Measurements from ENCODE around the gene IYD.
A peak's percentile ranks its signal among the peaks of the same experiment; 100 is the strongest.

Gene IYD, protein sequence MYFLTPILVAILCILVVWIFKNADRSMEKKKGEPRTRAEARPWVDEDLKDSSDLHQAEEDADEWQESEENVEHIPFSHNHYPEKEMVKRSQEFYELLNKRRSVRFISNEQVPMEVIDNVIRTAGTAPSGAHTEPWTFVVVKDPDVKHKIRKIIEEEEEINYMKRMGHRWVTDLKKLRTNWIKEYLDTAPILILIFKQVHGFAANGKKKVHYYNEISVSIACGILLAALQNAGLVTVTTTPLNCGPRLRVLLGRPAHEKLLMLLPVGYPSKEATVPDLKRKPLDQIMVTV

GRCh38 chr6:150368762-150369161, at the start of gene IYD:
Gene IYD (plus strand): TSS chr6:150369012. CDS start chr6:150369032, 20 bp downstream.
- no peak for DNase-seq

- DNase-seq = no peak
Observed at GRCh38 chr6:150319924-150320323, 48.9 kb upstream of the IYD start.

- DNase-seq = no peak
Observed at GRCh38 chr6:150320442-150320841, 48.4 kb upstream of the IYD start.

- DNase-seq = no peak
Observed at GRCh38 chr6:150322466-150322871, 46.3 kb upstream of the IYD start.

GRCh38 chr6:150323205-150323604, 45.6 kb upstream of the IYD start:
- no peak for DNase-seq

DNA sequence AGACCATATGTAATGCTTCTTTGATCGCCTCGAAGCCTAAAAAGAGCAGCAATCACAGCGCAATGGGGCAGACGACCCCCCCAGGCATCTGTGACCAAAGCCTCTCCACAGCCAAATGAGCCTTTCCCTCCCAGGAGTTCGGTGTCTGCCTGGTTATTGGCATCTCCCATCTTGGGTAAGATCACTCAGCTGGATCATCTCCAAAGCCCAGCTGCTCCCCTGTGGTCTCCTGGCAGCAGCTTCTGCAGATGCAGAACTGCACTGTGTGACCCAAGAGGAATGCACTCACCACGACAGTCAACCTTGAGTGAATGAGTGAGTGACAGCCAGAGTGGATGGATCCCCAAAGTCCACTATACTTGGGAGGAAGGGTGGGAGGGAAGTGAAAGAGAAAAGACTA, 44.8 kb upstream of the IYD start:
- peak; percentile 22 for DNase-seq

- no peak for DNase-seq
Observed at GRCh38 chr6:150325066-150325772, 43.6 kb upstream of the IYD start.

DNA sequence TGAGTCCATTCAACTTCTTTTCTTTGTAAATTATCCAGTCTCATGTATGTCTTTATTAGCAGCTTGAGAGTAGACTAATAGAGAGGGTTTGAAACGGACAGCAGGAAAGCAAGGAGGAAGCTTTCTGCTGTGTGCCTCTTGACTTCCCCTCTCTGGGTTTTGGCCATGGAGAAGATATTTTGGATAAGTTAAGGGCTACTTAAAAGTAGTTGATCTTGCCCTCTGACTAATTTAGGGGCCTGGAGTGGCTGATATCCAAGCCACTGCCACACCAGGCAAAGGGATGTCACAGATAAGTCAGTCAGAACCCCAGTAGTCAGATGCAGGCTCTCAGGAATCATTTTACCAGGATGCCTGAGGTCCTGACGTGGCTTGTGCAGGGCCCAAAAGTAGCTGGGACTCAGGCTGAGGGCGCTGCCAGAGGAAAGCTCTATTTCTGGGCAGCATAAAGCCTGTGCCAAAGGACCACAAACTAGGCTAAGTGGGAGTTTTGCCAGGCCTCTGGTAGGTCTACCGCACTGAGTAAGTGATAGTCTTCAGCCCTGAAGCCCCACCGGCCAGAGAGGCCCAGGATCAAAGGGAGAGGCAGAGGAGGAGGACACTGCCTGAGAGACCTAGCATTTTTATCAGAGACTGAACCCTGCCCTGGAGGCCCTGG, 41.6 kb upstream of the IYD start:
- no peak for DNase-seq

GRCh38 chr6:150328744-150329405, 39.9 kb upstream of the IYD start:
- DNase-seq = peak; percentile 31

DNA sequence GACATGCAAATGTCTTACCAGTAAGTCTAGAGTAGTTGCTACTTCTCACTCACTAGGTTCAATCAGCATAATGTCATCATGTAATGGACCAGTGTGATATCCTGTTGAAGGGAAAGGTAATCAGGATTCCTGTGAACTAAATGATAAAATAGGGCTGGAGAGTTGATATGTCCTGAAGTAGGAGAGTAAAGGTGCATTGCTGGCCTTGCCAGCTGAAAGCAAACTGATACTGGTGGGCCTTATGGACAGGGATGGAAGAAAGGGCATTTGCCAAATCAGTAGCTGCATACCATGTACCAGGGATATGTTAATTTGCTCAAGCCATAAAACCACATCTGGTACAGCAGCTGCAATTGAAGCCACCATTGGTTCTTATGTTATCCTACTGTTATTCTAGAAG, 37.5 kb upstream of the IYD start:
- no peak for DNase-seq

DNA sequence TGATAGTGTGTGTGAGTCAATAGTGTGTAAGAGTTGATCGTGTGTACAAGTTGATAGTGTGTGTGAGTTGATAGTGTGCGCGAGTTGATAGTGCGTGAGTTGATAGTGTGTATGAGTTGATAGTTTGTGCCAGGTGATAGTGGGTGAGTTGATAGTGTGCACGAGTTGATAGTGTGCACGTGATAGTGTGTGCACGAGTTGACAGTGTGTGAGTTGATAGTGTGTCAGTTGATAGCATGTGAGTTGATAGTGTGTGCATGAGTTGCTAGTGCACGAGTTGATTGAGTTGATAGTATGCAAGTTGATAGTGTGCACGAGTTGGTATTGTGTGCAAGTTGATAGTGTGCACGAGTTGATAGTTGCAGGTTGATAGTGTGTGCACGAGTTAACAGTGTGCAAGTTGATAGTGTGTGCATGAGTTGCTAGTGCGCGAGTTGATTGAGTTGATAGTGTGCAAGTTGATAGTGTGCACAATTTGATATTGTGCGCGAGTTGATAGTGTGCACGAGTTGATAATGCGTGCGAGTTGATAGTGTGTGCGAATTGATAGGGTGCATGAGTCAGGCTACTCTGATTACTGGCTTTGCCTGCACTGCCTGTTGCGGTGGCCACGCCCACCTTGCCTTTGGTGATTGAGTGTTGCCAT, 35.8 kb upstream of the IYD start:
- DNase-seq = no peak

GRCh38 chr6:150333585-150333941, 35.2 kb upstream of the IYD start:
- DNase-seq = no peak

- peak; percentile 84 for DNase-seq
Observed at GRCh38 chr6:150334790-150335783, 33.7 kb upstream of the IYD start.

GRCh38 chr6:150336299-150336698, 32.5 kb upstream of the IYD start:
- peak; percentile 33 for DNase-seq

DNA sequence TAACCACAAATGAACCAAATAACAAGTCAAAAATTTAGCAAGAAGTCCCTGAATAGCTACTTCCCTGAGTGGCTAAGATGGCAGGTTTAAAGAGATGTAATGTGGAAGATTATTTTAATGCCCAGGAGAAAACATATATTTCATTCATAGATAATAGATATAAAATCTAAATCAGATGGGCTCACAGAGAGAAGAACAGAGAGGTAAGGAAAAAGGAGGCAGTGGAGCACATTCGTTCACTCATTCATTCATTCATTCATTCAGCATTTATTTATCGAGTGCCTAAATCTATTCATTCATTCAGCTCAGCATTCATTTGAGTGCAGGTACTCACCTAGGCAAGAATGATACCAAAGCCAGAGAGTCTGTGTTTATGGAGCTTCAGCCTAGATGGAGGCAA, 32.1 kb upstream of the IYD start:
- no peak for DNase-seq

- DNase-seq = no peak
Observed at GRCh38 chr6:150342126-150342525, 26.7 kb upstream of the IYD start.

GRCh38 chr6:150343434-150343833, 25.4 kb upstream of the IYD start:
- DNase-seq = no peak

GRCh38 chr6:150345781-150346180, 23.0 kb upstream of the IYD start:
- DNase-seq = no peak

GRCh38 chr6:150346346-150346745, 22.5 kb upstream of the IYD start:
- peak; percentile 37 for DNase-seq

DNA sequence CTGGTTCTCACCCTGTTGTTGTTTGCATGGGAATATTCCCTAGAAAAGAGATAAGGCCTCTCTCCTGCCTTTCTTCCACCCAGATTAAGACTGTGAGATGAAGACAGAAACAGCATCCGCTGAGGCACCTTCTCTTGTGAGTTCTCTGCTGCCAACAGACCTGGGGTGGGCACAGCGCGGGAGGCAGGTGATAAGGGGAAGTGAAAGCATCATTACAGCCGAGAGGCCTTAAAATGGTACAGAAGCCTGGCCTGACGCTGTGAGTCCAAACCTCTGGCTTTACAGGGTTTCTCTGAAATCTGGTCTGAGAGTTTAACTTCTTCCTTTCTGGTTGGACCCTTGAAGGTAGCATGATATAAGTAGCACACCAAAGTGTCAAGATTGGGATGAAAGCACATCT, 21.0 kb upstream of the IYD start:
- DNase-seq = no peak

GRCh38 chr6:150349546-150349945, 19.3 kb upstream of the IYD start:
- DNase-seq = no peak
